ENCODE measurements around the gene RHOT2.

The RHOT2 gene

DNA sequence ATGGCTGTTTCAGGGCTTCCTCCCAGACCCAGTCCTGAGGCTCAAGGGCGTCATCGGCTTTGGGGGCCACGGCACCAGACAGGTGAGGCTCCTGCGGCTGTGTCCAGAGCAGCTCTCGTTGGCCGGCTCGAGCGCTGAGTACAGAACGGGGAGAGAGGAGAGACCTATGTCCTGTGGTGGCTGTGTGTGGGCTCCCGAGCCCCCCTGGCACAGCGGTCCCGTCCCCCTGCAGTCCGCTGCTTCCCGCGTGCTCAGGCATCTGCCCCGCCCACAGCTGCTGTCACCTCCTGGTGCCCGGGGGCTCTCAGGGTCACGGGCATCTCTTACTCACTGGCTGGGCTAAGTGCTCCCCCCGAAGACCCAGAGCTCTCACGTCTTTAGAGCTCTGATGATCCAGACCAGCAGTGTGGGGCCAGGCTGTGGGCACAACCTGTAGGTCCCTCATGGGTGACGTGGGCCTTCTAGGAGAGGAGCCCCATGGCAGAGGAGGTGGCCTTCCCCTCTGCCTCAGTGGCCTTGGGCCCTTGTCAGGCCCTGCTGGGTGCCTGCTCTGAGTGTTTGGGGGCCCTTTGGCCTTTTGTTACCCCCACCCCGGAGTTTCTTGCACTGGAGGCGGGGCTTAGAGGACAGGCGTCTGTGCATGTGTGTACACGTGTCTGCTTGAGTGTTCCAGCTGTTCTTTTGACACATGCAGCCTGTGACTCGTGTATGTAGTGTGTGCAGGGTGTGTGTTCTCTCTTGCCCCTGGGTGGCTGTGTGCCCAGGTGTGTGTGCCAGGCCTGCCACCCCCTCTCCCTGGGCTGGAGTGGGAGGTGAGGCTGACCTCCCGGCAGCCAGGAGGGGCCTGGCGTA, 15.3 kb upstream of the RHOT2 start:
- H3K4me3 Mint-ChIP-seq: no peak overlapping the region
- H3K36me3 Mint-ChIP-seq: no peaks in the 10 kb centered on the region
- H3K4me1 Mint-ChIP-seq: peaks cover 16% of the 10 kb centered on the region
- no peak overlapping the region for H3K27ac Mint-ChIP-seq
- ATAC-seq: no peak
- H3K9me3 Mint-ChIP-seq: no peaks in the 10 kb centered on the region
- no peaks in the 10 kb centered on the region for H3K27me3 Mint-ChIP-seq

- Mint-ChIP-seq H3K27ac (no peak overlapping the region), H3K27me3 (no peaks in the 10 kb centered on the region), H3K4me3 (no peak overlapping the region), H3K9me3 (no peaks in the 10 kb centered on the region), H3K36me3 (peaks cover 4% of the 10 kb centered on the region), H3K4me1 (peaks cover 6% of the 10 kb centered on the region)
- no peak for ATAC-seq
These were observed 13.9 kb upstream of the RHOT2 start for GRCh38 chr16:654034-654433.

DNA sequence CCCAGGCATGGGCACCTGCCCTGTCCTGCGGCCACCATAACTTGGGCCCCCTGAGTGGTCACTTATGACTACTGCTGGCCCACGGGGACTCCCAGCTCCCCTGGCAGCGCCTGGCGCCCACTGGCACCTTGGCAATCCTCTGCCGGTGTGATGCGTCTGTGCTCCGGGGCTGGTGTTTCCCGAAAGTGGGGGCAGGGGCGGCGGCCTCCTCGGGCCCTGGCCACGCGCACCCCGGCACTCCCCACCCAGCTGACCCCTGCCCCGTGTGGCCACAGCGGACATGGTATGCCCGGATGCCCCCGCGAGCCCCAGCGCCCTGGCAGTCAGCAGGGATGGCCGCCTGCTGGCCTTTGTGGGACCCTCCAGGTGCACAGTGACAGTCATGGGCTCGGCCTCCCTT, 10.4 kb upstream of the RHOT2 start:
- H3K27me3 Mint-ChIP-seq: no peaks in the 10 kb centered on the region
- peaks cover 6% of the 10 kb centered on the region for H3K36me3 Mint-ChIP-seq
- H3K9me3 Mint-ChIP-seq: no peaks in the 10 kb centered on the region
- H3K4me1 Mint-ChIP-seq: peaks cover 14% of the 10 kb centered on the region
- no peak overlapping the region for H3K4me3 Mint-ChIP-seq
- H3K27ac Mint-ChIP-seq: no peak overlapping the region
- no peak for ATAC-seq

GRCh38 chr16:658679-659571, 9.0 kb upstream of the RHOT2 start:
- Mint-ChIP-seq H3K27ac (no peak overlapping the region), H3K4me3 (no peak overlapping the region)

GRCh38 chr16:659618-660017, 8.3 kb upstream of the RHOT2 start:
- H3K27ac Mint-ChIP-seq: no peak overlapping the region
- H3K4me1 Mint-ChIP-seq: peaks cover 14% of the 10 kb centered on the region
- H3K36me3 Mint-ChIP-seq: peaks cover 6% of the 10 kb centered on the region
- no peak for ATAC-seq
- H3K27me3 Mint-ChIP-seq: no peaks in the 10 kb centered on the region
- H3K9me3 Mint-ChIP-seq: no peaks in the 10 kb centered on the region
- H3K4me3 Mint-ChIP-seq: no peak overlapping the region

More at GRCh38 chr16:658679-659571, 9.0 kb upstream of the RHOT2 start:
- Mint-ChIP-seq H3K27me3 (no peaks in the 10 kb centered on the region), H3K4me1 (peaks cover 14% of the 10 kb centered on the region), H3K36me3 (peaks cover 6% of the 10 kb centered on the region), H3K9me3 (no peaks in the 10 kb centered on the region)
- ATAC-seq: no peak

DNA sequence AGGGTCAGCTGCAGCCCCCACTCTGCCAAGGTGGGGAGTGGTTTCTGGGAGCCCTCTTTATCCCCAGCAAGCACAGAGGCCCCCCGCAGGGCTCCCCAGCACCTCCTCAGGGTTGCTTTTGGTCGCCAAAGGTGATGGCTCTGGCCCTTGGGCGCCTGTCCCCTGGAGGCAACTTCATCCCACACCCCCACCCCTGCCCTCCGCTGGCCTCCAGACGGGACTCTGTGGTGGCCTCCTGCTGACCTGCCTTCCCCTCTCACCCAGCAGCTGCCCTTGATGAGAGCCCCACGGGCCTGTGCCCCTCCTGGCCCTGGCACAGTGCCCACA, 7.8 kb upstream of the RHOT2 start:
- Mint-ChIP-seq H3K36me3 (peaks cover 6% of the 10 kb centered on the region), H3K27ac (peak overlapping the region; percentile 74), H3K4me3 (no peak overlapping the region), H3K27me3 (no peaks in the 10 kb centered on the region), H3K4me1 (peaks cover 14% of the 10 kb centered on the region), H3K9me3 (no peaks in the 10 kb centered on the region)
- no peak for ATAC-seq

GRCh38 chr16:660459-661183, 7.3 kb upstream of the RHOT2 start:
- Mint-ChIP-seq H3K4me3 (peak overlapping the region; percentile 45), H3K4me1 (peaks cover 14% of the 10 kb centered on the region), H3K36me3 (peaks cover 6% of the 10 kb centered on the region), H3K27ac (peak overlapping the region; percentile 74), H3K27me3 (no peaks in the 10 kb centered on the region), H3K9me3 (no peaks in the 10 kb centered on the region)
- ATAC-seq: peak; percentile 70

GRCh38 chr16:661184-661821, 6.6 kb upstream of the RHOT2 start:
- H3K4me3 Mint-ChIP-seq: no peak overlapping the region
- peaks cover 6% of the 10 kb centered on the region for H3K36me3 Mint-ChIP-seq
- no peaks in the 10 kb centered on the region for H3K9me3 Mint-ChIP-seq
- ATAC-seq: peak; percentile 22
- no peaks in the 10 kb centered on the region for H3K27me3 Mint-ChIP-seq
- peak overlapping the region; percentile 74 for H3K27ac Mint-ChIP-seq
- peaks cover 14% of the 10 kb centered on the region for H3K4me1 Mint-ChIP-seq

- ATAC-seq: no peak
- no peak overlapping the region for H3K4me3 Mint-ChIP-seq
- peaks cover 14% of the 10 kb centered on the region for H3K4me1 Mint-ChIP-seq
- no peaks in the 10 kb centered on the region for H3K9me3 Mint-ChIP-seq
- no peaks in the 10 kb centered on the region for H3K27me3 Mint-ChIP-seq
- no peak overlapping the region for H3K27ac Mint-ChIP-seq
- H3K36me3 Mint-ChIP-seq: peaks cover 6% of the 10 kb centered on the region
These were observed 5.8 kb upstream of the RHOT2 start for GRCh38 chr16:662095-662494.

- Mint-ChIP-seq H3K9me3 (no peaks in the 10 kb centered on the region), H3K4me3 (no peak overlapping the region), H3K27ac (no peak overlapping the region), H3K27me3 (no peaks in the 10 kb centered on the region), H3K4me1 (peaks cover 14% of the 10 kb centered on the region), H3K36me3 (peaks cover 6% of the 10 kb centered on the region)
- ATAC-seq: no peak
These were observed 5.3 kb upstream of the RHOT2 start for GRCh38 chr16:662597-662996.

DNA sequence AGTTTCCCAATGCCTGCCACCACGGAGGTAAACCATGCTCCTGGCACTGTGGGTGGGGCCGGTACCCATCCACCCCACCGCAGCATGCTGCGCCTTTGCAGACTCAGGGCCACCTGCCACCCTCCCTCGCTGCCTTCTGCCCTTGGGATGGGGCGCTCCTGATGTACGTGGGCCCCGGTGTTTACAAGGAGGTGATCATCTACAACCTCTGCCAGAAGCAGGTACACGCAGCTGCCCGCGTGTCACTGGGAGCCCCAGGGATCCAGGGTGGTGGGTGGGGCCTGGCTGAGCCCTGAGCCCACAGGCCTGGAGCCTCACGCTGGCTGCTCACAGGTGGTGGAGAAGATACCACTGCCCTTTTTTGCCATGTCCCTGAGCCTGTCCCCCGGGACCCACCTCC, 1.4 kb upstream of the RHOT2 start:
- Mint-ChIP-seq H3K4me3 (no peak overlapping the region), H3K27ac (no peak overlapping the region), H3K36me3 (peaks cover 18% of the 10 kb centered on the region), H3K27me3 (no peaks in the 10 kb centered on the region), H3K4me1 (peaks cover 8% of the 10 kb centered on the region), H3K9me3 (no peaks in the 10 kb centered on the region)
- no peak for ATAC-seq

DNA sequence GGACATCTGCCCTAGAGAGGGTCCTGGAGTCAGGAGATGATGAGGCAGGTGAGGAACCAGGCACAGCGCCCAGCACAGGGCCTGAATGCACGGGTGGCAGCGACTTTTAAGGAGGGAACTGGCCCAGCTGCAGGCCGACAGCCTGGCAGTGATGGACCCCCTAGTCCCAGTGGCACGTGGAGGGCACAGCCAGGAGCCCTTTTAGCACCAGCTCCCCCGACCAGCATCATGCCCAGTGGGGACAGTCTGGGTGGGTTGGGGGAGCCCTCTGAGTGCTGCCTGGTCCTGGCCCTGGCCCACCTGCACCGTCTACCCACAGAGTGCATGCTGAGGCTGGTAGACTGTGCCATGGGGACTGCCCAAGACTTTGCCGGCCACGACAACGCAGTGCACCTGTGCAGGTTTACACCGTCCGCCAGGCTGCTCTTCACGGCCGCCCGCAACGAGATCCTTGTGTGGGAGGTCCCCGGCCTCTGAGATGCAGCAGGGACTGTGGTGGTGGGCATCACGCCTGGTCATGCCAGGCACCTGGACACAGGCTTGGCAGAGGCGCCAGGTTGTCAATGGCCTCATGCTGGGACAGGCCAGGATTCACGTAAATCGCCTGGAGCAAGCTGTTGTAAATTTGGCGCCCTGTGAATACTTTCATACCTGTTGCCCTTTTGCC, 686 bp upstream of the RHOT2 start:
- peaks cover 22% of the 10 kb centered on the region for H3K36me3 Mint-ChIP-seq
- no peaks in the 10 kb centered on the region for H3K27me3 Mint-ChIP-seq
- peak overlapping the region; percentile 82 for H3K27ac Mint-ChIP-seq
- ATAC-seq: no peak
- H3K9me3 Mint-ChIP-seq: no peaks in the 10 kb centered on the region
- H3K4me3 Mint-ChIP-seq: no peak overlapping the region
- peaks cover 7% of the 10 kb centered on the region for H3K4me1 Mint-ChIP-seq

GRCh38 chr16:668519-669171, 713 bp downstream of the RHOT2 start:
- no peaks in the 10 kb centered on the region for H3K27me3 Mint-ChIP-seq
- peaks cover 7% of the 10 kb centered on the region for H3K4me1 Mint-ChIP-seq
- H3K9me3 Mint-ChIP-seq: no peaks in the 10 kb centered on the region
- H3K36me3 Mint-ChIP-seq: peaks cover 28% of the 10 kb centered on the region
- ATAC-seq: peak; percentile 0
- peak overlapping the region; percentile 82 for H3K4me3 Mint-ChIP-seq
- H3K27ac Mint-ChIP-seq: peak overlapping the region; percentile 82

DNA sequence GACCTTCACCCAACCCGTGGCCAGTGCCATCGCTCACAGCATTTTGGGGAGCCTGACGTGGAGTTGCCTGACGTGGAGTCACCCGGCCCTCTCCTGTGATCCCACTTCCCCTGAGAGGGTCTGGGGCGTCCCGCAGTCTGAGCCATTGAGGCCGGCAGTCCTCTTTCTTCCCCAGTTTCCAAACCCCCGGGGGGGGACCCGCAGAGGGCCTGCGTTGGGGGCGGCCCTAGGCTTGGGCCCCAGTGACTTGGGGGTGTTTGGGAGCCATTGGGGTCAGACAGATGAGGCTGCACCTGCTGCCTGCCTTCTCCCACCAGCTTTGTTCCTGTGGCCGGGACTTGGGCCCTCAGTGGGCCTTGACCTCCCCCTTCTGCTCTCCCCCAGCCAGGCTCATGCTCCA, 1.7 kb downstream of the RHOT2 start:
- Mint-ChIP-seq H3K36me3 (peaks cover 34% of the 10 kb centered on the region), H3K27ac (no peak overlapping the region), H3K27me3 (peaks cover 2% of the 10 kb centered on the region), H3K9me3 (no peaks in the 10 kb centered on the region), H3K4me1 (peaks cover 9% of the 10 kb centered on the region), H3K4me3 (peak overlapping the region; percentile 58)
- ATAC-seq: no peak
